Panc1 (cell line): ENCODE measurements around the gene AFF4.

Experiments
- CTCF ChIP-seq: fragments of 450-650 bp; IDR thresholded peaks from 2 replicates; pipeline ENCODE4 v1.5.1; 2017; ENCODE audit warnings: mild to moderate bottlenecking
- POLR2AphosphoS5 ChIP-seq: IDR thresholded peaks from 2 replicates; pipeline ENCODE4 v1.6.1; 2012; ENCODE audit warnings: mild to moderate bottlenecking, low read depth, low read length, moderate library complexity
- SIN3A ChIP-seq: IDR thresholded peaks from 2 replicates; pipeline ENCODE4 v1.6.1; 2012; ENCODE audit warnings: low read depth, mild to moderate bottlenecking, low read length, moderate library complexity, borderline replicate concordance; ENCODE audit not compliant: insufficient read depth
- TF ChIP-seq, protein P1 (sequence below), 2 experiments: IDR thresholded peaks; 2 replicates each; pipeline ENCODE4 v1.6.1; 2011 to 2012; ENCODE audit warnings: low read depth in 2 of 2, control low read depth in 1 of 2, low read length in 1 of 2, mild to moderate bottlenecking in 1 of 2, moderate library complexity in 1 of 2; ENCODE audit not compliant: insufficient read depth in 1 of 2

DNA sequence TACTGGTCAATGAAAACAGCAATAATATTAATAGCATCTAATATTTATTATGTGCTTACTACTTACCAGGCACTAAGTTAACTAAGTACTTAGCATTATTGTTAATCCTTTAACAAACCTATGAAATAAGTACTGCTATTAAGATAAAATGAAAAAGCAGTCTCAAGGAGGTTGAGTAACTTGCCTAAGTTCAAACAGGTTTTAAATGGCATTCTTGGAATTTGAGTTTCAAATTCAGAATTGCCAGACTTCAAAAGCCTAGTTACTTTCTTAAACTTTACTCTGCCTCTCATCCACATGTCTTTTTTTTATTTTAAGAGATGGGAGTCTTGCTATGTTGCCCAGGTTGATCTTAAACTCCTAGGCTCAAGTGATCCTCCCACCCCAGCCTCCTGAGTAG is 73.9 kb downstream of the AFF4 start:
- no peak for TF ChIP-seq CTCF
- no peak for TF ChIP-seq POLR2AphosphoS5
- TF ChIP-seq SIN3A: no peak
- TF ChIP-seq, protein P1, sequence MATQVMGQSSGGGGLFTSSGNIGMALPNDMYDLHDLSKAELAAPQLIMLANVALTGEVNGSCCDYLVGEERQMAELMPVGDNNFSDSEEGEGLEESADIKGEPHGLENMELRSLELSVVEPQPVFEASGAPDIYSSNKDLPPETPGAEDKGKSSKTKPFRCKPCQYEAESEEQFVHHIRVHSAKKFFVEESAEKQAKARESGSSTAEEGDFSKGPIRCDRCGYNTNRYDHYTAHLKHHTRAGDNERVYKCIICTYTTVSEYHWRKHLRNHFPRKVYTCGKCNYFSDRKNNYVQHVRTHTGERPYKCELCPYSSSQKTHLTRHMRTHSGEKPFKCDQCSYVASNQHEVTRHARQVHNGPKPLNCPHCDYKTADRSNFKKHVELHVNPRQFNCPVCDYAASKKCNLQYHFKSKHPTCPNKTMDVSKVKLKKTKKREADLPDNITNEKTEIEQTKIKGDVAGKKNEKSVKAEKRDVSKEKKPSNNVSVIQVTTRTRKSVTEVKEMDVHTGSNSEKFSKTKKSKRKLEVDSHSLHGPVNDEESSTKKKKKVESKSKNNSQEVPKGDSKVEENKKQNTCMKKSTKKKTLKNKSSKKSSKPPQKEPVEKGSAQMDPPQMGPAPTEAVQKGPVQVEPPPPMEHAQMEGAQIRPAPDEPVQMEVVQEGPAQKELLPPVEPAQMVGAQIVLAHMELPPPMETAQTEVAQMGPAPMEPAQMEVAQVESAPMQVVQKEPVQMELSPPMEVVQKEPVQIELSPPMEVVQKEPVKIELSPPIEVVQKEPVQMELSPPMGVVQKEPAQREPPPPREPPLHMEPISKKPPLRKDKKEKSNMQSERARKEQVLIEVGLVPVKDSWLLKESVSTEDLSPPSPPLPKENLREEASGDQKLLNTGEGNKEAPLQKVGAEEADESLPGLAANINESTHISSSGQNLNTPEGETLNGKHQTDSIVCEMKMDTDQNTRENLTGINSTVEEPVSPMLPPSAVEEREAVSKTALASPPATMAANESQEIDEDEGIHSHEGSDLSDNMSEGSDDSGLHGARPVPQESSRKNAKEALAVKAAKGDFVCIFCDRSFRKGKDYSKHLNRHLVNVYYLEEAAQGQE (IDR thresholded peaks at IDR 0.05; ENCODE audit: insufficient read depth in 1 of 2, low read depth in 2 of 2, low read length in 1 of 2): no peak
